Spleen (tissue), 11 donors: Measurements from ENCODE around the gene KLHDC4. TPM values are rescaled to one million over a fixed set of nuclear protein-coding genes. Genes with fewer than 3 reads are reported as not detected.

ENCODE experiments used
- DNase-seq: peaks from one replicate; pipeline ENCODE4 v3.0.0-alpha.2; 2020
- H3K27ac ChIP-seq, 8 donors: fragments of 200-600 bp; sonication (generic) in 7 of 8; 1 replicate in 4 of 8; 2 replicates in 4 of 8; pipeline versions ENCODE4 v1.5.0 to v1.8.0; 2016 to 2021; ENCODE audit warnings: inconsistent platforms in 4 of 8, mild to moderate bottlenecking in 4 of 8, moderate library complexity in 1 of 8
- H3K27me3 ChIP-seq, 7 donors: fragments of 200-600 bp; sonication (generic) in 6 of 7; replicated peaks in 1 of 7; 1 replicate in 4 of 7; 2 replicates in 3 of 7; pipeline versions ENCODE4 v1.5.0 to v1.8.0; 2016 to 2021; ENCODE audit warnings: inconsistent platforms in 3 of 7, mild to moderate bottlenecking in 1 of 7
- H3K36me3 ChIP-seq, 6 donors: fragments of 200-600 bp; sonication (generic) in 5 of 6; 1 replicate in 4 of 6; 2 replicates in 2 of 6; pipeline versions ENCODE4 v1.5.0 to v1.8.0; 2016 to 2021; ENCODE audit warnings: inconsistent platforms in 2 of 6
- H3K4me1 ChIP-seq, 6 donors: fragments of 200-600 bp; sonication (generic) in 5 of 6; 1 replicate in 3 of 6; 2 replicates in 3 of 6; pipeline versions ENCODE4 v1.5.0 to v1.8.0; 2016 to 2021; ENCODE audit warnings: inconsistent platforms in 3 of 6
- H3K4me3 ChIP-seq, 8 donors: fragments of 200-600 bp; sonication (generic) in 7 of 8; 1 replicate in 4 of 8; 2 replicates in 4 of 8; pipeline versions ENCODE4 v1.5.0 to v1.8.0; 2016 to 2021; ENCODE audit warnings: inconsistent platforms in 4 of 8, mild to moderate bottlenecking in 4 of 8, moderate library complexity in 2 of 8
- H3K9me3 ChIP-seq, 8 donors: fragments of 200-600 bp; sonication (generic) in 7 of 8; 1 replicate in 4 of 8; 2 replicates in 4 of 8; pipeline versions ENCODE4 v1.5.0 to v1.8.0; 2016 to 2021; ENCODE audit warnings: inconsistent platforms in 4 of 8
- POLR2A ChIP-seq, 3 donors: fragments of 450-650 bp; IDR thresholded peaks; one replicate each; pipeline ENCODE4 v1.5.1; 2017; ENCODE audit warnings: antibody characterized with exemption in 3 of 3, mild to moderate bottlenecking in 1 of 3
- POLR2AphosphoS5 ChIP-seq, 3 donors: sonication (generic); formaldehyde crosslinking; IDR thresholded peaks; one replicate each; pipeline ENCODE4 v1.5.1; 2017; ENCODE audit warnings: antibody characterized with exemption in 3 of 3
- WGBS, 5 donors: extraction: QIAGEN DNeasy Blood & Tissue Kit in 3 of 5; methylation state at CpG; one replicate each; pipeline versions ENCODE4 v1.1.5 to v1.1.7; 2013 to 2018; 5-methylcytosine and 5-hydroxymethylcytosine counted together
- intact Hi-C: fragments of 100-400 bp; cut with DNase I; formaldehyde crosslinking; loops from one replicate; pipeline ENCODE4 v1.15.0; 2023; ENCODE audit warnings: low total_unique reads
- polyA plus RNA-seq, 3 donors: library from polyadenylated mRNA; stranded (reverse); fragments of 200-250 nt; gene quantifications; one replicate each; pipeline ENCODE4 v1.2.1, GENCODE V29; 2013
- total RNA-seq, 7 donors: library from RNA; depleted of rRNA in 3 of 7; stranded (reverse); fragments of >200 nt in 3 of 7; fragmentation: NEBNext Ultra II Directional in 4 of 7; extraction: Animal tissue kit (Norgen Biotek cat#: 25700) in 4 of 7; gene quantifications; one replicate each; pipeline versions ENCODE4 v1.1.0 to v1.2.1, GENCODE V29; 2016 to 2021
- TF ChIP-seq, protein P1 (sequence below), 11 experiments: fragments of 200-600 bp in 7 of 11; fragments of 450-650 bp in 4 of 11; sonication (generic) in 4 of 11; IDR thresholded peaks in 8 of 11; conservative IDR thresholded peaks in 3 of 11; 1 replicate in 7 of 11; 2 replicates in 4 of 11; pipeline versions ENCODE4 v1.4.0 to v1.8.0; 2016 to 2021; ENCODE audit warnings: antibody characterized with exemption in 11 of 11, inconsistent platforms in 4 of 11, mild to moderate bottlenecking in 1 of 11
- donor health status: healthy with polysubstance abuse.
- donor health status: DM: no; HTN: no; CAD: no; lungs with moderate emphysema.
- donor health status: DM: no; HTN: no; CAD: no.
- donor health status: Bipolar disorder and iron deficiency.
- donor health status: healthy.
- donor health status: DM: no; HTN: no; CAD: no.
- donor health status: DM: yes; HTN: yes; CAD: no.

Gene KLHDC4
- total and polyA plus RNA-seq, 10 donors = 30.2 to 91.7 (median 56.7) TPM

DNA sequence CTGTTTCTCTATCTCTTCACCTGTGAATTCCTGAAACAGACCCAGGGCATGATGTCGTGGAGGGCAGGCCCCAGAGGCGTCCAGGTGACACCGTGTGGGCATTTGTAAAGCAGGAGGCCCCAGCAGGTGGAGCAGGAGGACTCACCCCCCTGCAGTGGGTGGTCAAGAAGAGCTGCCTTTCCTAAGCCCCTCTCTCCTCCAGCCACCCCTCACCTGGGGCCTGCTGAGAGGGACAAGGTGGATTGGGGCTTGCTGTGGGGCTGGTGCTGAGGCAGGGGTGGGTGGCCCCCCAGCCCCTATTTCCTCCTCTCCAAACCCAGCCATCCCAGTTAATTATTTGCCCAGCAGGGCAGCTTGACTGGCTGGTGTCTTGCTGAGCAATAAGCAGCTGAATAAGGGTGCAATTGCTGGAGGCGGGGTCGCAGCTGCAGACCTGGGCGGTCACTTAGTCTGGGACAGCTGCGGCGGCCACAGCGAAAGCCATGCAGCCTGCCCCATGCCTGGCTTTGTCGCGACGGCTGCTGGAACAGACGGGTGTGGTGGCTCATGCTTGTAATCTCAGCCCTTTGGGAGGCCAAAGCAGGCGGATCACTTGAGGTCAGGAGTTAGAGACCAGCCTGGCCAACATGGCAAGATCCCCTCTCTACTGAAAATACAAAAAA is 107.1 kb downstream of the KLHDC4 start:
- Histone ChIP-seq H3K4me1 (peaks cover 0 to 6% (median 0%) of the 10 kb centered on the region in 6 donors), H3K27ac (no peak overlapping the region), H3K4me3 (no peak overlapping the region), H3K9me3 (peaks cover 0 to 15% (median 6%) of the 10 kb centered on the region in 8 donors), H3K27me3 (peaks cover 0 to 78% (median 0%) of the 10 kb centered on the region in 7 donors), H3K36me3 (no peaks in the 10 kb centered on the region)
- 55 to 61% (median 60%) methylated on average over 14 of the region's 14 CpGs for WGBS, 5 donors
- TF ChIP-seq POLR2A (IDR thresholded peaks at IDR 0.05) (no peak), POLR2AphosphoS5 (IDR thresholded peaks at IDR 0.05) (no peak)
- TF ChIP-seq, protein P1, sequence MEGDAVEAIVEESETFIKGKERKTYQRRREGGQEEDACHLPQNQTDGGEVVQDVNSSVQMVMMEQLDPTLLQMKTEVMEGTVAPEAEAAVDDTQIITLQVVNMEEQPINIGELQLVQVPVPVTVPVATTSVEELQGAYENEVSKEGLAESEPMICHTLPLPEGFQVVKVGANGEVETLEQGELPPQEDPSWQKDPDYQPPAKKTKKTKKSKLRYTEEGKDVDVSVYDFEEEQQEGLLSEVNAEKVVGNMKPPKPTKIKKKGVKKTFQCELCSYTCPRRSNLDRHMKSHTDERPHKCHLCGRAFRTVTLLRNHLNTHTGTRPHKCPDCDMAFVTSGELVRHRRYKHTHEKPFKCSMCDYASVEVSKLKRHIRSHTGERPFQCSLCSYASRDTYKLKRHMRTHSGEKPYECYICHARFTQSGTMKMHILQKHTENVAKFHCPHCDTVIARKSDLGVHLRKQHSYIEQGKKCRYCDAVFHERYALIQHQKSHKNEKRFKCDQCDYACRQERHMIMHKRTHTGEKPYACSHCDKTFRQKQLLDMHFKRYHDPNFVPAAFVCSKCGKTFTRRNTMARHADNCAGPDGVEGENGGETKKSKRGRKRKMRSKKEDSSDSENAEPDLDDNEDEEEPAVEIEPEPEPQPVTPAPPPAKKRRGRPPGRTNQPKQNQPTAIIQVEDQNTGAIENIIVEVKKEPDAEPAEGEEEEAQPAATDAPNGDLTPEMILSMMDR (IDR thresholded peaks at IDR 0.05 in 8 of 11, conservative IDR thresholded peaks at IDR 0.05 in 3 of 11) = no peak
- DNase-seq = no peak
- intact Hi-C loops = no loop called here

Other genes starting within 250 kb of the KLHDC4 start
- gene JPH3, start 163.5 kb downstream of the KLHDC4 start, total RNA-seq = not detected
- gene JPH3, start 163.5 kb downstream of the KLHDC4 start, polyA plus RNA-seq = under 1 TPM in 1 of 3 donors, not detected in 2; 0.03 TPM
- gene SLC7A5, start 103.5 kb upstream of the KLHDC4 start, total RNA-seq = 10 to 100 TPM in 6 of 7 donors, 1 to 10 TPM in 1; 9.8 to 30.6 (median 18.5) TPM
- 1 to 10 TPM; 2.5 to 7.3 (median 5.1) TPM for gene SLC7A5, start 103.5 kb upstream of the KLHDC4 start, polyA plus RNA-seq
- not detected for gene CA5A, start 170.5 kb upstream of the KLHDC4 start, total RNA-seq
- not detected for gene CA5A, start 170.5 kb upstream of the KLHDC4 start, polyA plus RNA-seq
- 10 to 100 TPM; 33.7 to 57.1 (median 50.0) TPM for gene BANP, start 185.4 kb upstream of the KLHDC4 start, total RNA-seq
- 10 to 100 TPM; 15.9 to 27.5 (median 25.0) TPM for gene BANP, start 185.4 kb upstream of the KLHDC4 start, polyA plus RNA-seq